ENCODE measurements around the gene PARD3B.

Gene PARD3B

DNA sequence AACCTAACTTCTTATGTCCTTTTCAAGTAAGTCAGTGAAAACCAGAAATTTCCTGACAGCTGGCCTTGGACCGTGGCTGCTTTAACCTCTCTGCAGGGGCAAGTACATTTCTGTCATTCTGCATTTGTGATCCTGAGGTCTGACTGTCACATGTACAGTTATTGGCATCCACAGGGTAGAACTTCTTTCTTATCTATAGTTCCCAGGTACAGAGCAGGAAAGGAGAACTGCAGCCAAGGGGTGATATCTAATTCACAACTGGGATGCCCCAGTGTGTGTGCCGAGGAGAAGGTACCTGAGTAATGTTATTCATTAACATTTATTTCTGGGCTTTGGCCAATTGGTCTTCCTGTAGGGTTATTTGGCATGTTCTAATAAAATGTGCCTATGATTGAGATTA, 468.9 kb downstream of the PARD3B start:
- no peak overlapping the region for H3K4me3 ChIP-seq (ENCODE audit: low read depth, low read length)
- DNase-seq (ENCODE audit: low read depth), result no peak
- TF ChIP-seq, protein P1, sequence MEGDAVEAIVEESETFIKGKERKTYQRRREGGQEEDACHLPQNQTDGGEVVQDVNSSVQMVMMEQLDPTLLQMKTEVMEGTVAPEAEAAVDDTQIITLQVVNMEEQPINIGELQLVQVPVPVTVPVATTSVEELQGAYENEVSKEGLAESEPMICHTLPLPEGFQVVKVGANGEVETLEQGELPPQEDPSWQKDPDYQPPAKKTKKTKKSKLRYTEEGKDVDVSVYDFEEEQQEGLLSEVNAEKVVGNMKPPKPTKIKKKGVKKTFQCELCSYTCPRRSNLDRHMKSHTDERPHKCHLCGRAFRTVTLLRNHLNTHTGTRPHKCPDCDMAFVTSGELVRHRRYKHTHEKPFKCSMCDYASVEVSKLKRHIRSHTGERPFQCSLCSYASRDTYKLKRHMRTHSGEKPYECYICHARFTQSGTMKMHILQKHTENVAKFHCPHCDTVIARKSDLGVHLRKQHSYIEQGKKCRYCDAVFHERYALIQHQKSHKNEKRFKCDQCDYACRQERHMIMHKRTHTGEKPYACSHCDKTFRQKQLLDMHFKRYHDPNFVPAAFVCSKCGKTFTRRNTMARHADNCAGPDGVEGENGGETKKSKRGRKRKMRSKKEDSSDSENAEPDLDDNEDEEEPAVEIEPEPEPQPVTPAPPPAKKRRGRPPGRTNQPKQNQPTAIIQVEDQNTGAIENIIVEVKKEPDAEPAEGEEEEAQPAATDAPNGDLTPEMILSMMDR (IDR thresholded peaks at IDR 0.05; ENCODE audit: insufficient read depth, low read depth, low read length, missing control alignments), result no peak

DNA sequence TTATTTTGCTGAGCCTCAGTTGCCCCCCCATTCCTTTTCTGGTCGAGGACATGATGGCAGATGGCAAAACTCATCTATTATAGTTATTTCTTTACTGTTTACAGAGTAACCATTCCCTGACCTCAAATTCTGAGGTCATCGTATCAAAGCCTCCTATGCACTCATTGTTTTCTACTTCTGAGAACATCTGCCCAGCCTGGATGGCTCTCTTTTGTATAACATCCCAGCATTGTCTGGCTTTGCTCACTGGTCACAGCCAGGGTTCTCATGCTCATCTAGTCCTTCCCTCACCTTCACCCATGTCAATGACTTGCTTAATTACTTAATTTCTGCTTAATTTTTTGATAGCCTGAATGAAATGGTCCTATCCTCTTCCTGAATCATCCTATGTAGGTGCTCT, 472.1 kb downstream of the PARD3B start:
- DNase-seq (ENCODE audit: low read depth), result no peak
- H3K4me3 ChIP-seq (ENCODE audit: low read depth, low read length), result no peak overlapping the region
- TF ChIP-seq, protein P1 (IDR thresholded peaks at IDR 0.05; ENCODE audit: insufficient read depth, low read depth, low read length, missing control alignments), result no peak

DNA sequence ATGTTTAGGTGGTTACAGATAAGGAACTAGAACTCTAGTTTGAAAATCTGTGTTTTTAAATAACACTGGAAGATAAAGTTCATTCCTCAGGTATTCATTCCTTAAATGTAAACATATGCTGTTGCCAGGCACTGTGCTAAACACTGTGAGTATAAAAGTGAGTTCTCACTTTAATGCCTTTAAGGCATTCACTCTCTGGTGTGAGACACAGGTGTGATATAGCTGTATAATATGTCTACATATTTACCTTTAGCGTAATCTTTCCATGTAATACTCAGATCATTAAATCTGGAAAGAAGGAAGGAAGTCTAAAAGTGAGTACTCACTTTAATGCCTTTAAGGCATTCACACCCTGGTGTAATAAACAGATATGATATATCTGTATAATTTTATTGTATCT, 472.6 kb downstream of the PARD3B start:
- TF ChIP-seq, protein P1 (IDR thresholded peaks at IDR 0.05; ENCODE audit: insufficient read depth, low read depth, low read length, missing control alignments), result no peak
- DNase-seq (ENCODE audit: low read depth), result no peak
- no peak overlapping the region for H3K4me3 ChIP-seq (ENCODE audit: low read depth, low read length)

DNA sequence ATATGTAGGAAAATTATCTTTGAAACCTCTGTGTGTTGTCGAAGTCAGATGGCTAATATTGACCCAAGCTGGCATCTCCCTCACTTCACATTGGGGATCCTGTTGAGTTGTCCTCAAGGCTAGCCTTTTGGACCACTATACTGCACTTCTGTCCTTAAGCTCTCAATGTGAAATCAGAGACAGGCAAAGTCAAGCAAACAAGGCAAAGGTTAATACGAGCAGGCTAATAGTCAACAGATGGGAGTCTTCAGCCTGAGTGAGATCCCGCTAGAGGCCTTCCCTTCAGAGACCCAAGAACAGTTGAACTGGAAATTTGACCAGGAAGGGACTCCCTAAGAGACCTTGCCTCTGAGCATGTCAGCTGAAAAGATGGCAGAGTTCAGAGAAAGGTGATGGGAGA, 475.4 kb downstream of the PARD3B start:
- DNase-seq (ENCODE audit: low read depth), result no peak
- H3K4me3 ChIP-seq (ENCODE audit: low read depth, low read length), result no peak overlapping the region
- TF ChIP-seq, protein P1 (IDR thresholded peaks at IDR 0.05; ENCODE audit: insufficient read depth, low read depth, low read length, missing control alignments), result no peak

DNA sequence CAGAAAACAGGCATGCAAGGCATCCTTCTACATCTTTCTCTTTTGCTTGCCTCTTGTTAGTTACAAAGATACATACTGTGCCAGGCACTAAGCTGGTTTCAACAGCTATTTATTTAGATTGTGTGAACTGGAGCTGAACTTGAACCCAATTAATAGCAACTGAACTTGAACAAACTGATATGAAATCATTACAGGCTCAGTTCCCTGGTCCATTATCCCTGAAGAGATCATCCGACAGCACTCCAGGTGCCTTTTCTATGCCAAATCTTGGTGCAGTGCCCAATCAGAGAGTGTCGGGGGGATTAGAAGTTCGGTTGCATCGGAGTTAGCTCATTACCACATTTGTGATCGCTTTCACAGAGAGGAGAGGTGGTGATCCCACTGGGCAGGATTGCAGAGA, 477.6 kb downstream of the PARD3B start:
- TF ChIP-seq, protein P1 (IDR thresholded peaks at IDR 0.05; ENCODE audit: insufficient read depth, low read depth, low read length, missing control alignments), result no peak
- H3K4me3 ChIP-seq (ENCODE audit: low read depth, low read length), result no peak overlapping the region
- no peak for DNase-seq (ENCODE audit: low read depth)

DNA sequence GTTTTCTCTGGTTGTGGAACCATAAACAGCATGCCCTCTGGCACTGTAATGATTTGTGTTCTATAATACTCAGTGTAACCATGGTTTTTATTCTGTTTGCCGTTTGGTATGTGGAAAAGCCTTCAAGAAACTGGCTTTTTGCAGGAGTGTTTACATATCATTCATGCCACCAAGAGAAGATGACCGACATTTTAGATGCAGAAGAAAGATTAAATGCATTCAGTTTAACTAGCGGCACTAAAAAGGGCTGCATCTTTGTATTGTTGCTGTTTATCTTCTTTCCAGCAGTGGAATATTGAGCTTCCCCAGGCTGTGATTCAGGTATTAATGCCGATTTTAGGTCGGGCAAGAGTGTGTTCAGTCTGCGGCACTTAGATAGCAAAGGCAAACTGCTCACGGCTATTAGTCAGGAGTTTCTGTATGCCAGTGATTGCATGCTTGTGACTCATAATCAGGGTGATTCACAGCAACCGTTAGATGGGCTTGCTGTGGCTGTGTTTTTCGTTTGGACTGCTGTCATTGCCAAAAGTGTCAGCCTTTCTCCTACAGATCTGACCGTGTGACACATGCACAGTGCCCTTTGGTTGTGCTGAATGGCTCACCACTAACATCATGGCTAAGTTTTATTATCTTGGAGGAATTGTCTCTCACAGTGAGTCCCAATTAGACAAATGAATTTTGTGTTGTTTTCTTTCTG, 479.7 kb downstream of the PARD3B start:
- no peak for DNase-seq (ENCODE audit: low read depth)
- H3K4me3 ChIP-seq (ENCODE audit: low read depth, low read length), result no peak overlapping the region
- TF ChIP-seq, protein P1 (IDR thresholded peaks at IDR 0.05; ENCODE audit: insufficient read depth, low read depth, low read length, missing control alignments), result no peak

Measured in GM12865 (cell line).